Embryonic facial prominence (tissue), 1 donor: ENCODE data around the gene TFAP2E.
"Not testable (repeated sequence)": the region's sequence is repeated elsewhere in the genome, so short reads cannot be mapped to it uniquely, and the experiment has no call there.

Experiments used
- DNase-seq: peaks from one replicate; pipeline ENCODE4 v3.0.0-alpha.2; 2016; ENCODE audit errors: extremely low spot score

The TFAP2E gene

GRCh38 chr1:35574125-35574654 lies 1.1 kb downstream of the TFAP2E start:
- no peak for DNase-seq

GRCh38 chr1:35574655-35575415 lies 1.7 kb downstream of the TFAP2E start:
- no peak for DNase-seq

- no peak for DNase-seq
Observed at GRCh38 chr1:35575416-35575958, 2.4 kb downstream of the TFAP2E start.

GRCh38 chr1:35576061-35576765 lies 3.1 kb downstream of the TFAP2E start:
- DNase-seq, result no peak

- not testable (repeated sequence) for DNase-seq
Observed at GRCh38 chr1:35576766-35577070, 3.6 kb downstream of the TFAP2E start.

GRCh38 chr1:35577071-35577998 lies 4.2 kb downstream of the TFAP2E start:
- no peak for DNase-seq

- DNase-seq, result no peak
Observed at GRCh38 chr1:35580949-35581388, 7.9 kb downstream of the TFAP2E start.

- not testable (repeated sequence) for DNase-seq
Observed at GRCh38 chr1:35581621-35582020, 8.5 kb downstream of the TFAP2E start.

GRCh38 chr1:35585281-35585680 lies 12.2 kb downstream of the TFAP2E start:
- no peak for DNase-seq

- DNase-seq, result not testable (repeated sequence)
Observed at GRCh38 chr1:35585805-35586204, 12.7 kb downstream of the TFAP2E start.

- DNase-seq, result no peak
Observed at GRCh38 chr1:35586808-35587207, 13.7 kb downstream of the TFAP2E start.

- no peak for DNase-seq
Observed at GRCh38 chr1:35587736-35588135, 14.6 kb downstream of the TFAP2E start.

- no peak for DNase-seq
Observed at GRCh38 chr1:35588197-35588910, 15.2 kb downstream of the TFAP2E start.

GRCh38 chr1:35589516-35590427 lies 16.7 kb downstream of the TFAP2E start:
- DNase-seq, result no peak

- no peak for DNase-seq
Observed at GRCh38 chr1:35590476-35591040, 17.4 kb downstream of the TFAP2E start.

- DNase-seq, result no peak
Observed at GRCh38 chr1:35591211-35591610, 18.1 kb downstream of the TFAP2E start.

- no peak for DNase-seq
Observed at GRCh38 chr1:35592991-35593769, 20.1 kb downstream of the TFAP2E start.

GRCh38 chr1:35594005-35594760 lies 21.1 kb downstream of the TFAP2E start:
- no peak for DNase-seq
